ENCODE data around the gene MYOZ3. TPM values are rescaled to one million over a fixed set of nuclear protein-coding genes. Genes with fewer than 3 reads are reported as not detected.

Gene MYOZ3
- total RNA-seq, 1 experiment from 2014 or later: not detected

- Mint-ChIP-seq H3K27ac (ENCODE audit: unreplicated experiment) (no peak overlapping the region), H3K4me3 (ENCODE audit: unreplicated experiment) (no peak overlapping the region), H3K9me3 (ENCODE audit: unreplicated experiment) (no peaks in the 10 kb centered on the region), H3K27me3 (ENCODE audit: insufficient read depth, unreplicated experiment) (no peaks in the 10 kb centered on the region), H3K36me3 (ENCODE audit: insufficient read depth, unreplicated experiment) (no peaks in the 10 kb centered on the region), H3K4me1 (ENCODE audit: low read depth, unreplicated experiment) (peaks cover 11% of the 10 kb centered on the region)
- intact Hi-C loops (cut with micrococcal nuclease; ENCODE audit: unreplicated experiment): no loop called here
- ChIA-PET CTCF (no interaction called here), POLR2A (no interaction called here)
- no TSS peak for BruUV-seq (replicated peaks)
- no peaks in the 10 kb centered on the region for H3K9me3 ChIP-seq
- H3K4me1 ChIP-seq: peaks cover 10% of the 10 kb centered on the region
- no peaks in the 10 kb centered on the region for H3K36me3 ChIP-seq (ENCODE audit: control insufficient read depth, insufficient read depth, low read length)
- DNase-seq: no peak
- TF ChIP-seq, protein P1, sequence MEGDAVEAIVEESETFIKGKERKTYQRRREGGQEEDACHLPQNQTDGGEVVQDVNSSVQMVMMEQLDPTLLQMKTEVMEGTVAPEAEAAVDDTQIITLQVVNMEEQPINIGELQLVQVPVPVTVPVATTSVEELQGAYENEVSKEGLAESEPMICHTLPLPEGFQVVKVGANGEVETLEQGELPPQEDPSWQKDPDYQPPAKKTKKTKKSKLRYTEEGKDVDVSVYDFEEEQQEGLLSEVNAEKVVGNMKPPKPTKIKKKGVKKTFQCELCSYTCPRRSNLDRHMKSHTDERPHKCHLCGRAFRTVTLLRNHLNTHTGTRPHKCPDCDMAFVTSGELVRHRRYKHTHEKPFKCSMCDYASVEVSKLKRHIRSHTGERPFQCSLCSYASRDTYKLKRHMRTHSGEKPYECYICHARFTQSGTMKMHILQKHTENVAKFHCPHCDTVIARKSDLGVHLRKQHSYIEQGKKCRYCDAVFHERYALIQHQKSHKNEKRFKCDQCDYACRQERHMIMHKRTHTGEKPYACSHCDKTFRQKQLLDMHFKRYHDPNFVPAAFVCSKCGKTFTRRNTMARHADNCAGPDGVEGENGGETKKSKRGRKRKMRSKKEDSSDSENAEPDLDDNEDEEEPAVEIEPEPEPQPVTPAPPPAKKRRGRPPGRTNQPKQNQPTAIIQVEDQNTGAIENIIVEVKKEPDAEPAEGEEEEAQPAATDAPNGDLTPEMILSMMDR (IDR thresholded peaks at IDR 0.05; ENCODE audit: insufficient read depth in 1 of 2, low read depth in 1 of 2, low read length in 1 of 2, severe bottlenecking in 1 of 2, unreplicated experiment in 1 of 2): no peak
- no peak overlapping the region for H3K4me3 ChIP-seq (ENCODE audit: low read depth, low read length)
- no peaks in the 10 kb centered on the region for H3K27me3 ChIP-seq (replicated peaks; ENCODE audit: control insufficient read depth, insufficient read depth, low read length)
These were observed 45.0 kb upstream of the MYOZ3 start for GRCh38 chr5:150616024-150616470.

DNA sequence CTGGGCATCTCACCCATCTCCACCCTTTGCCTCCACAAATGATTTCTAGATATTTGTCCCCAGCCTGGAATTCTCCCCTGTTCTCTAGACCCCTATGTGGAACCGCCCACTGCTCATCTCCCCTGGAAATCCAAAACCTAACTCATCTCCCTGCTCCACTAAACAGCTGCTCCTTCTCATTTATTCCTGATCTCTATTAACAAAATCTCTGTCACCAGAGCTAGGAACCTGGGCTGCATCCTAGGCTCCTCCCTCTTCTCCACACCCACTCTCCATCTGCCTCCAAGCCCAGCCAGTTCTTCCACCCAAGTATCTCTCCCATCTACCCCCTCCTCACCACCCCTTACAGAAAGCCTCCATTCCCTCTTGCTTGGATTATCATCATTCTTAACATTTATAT is 44.5 kb upstream of the MYOZ3 start:
- CTCF ChIA-PET: no interaction called here

GRCh38 chr5:150618163-150618562 is 42.9 kb upstream of the MYOZ3 start:
- Histone ChIP-seq H3K4me3 (ENCODE audit: low read depth, low read length) (no peak overlapping the region), H3K9me3 (no peaks in the 10 kb centered on the region), H3K36me3 (ENCODE audit: control insufficient read depth, insufficient read depth, low read length) (no peaks in the 10 kb centered on the region), H3K4me1 (peaks cover 10% of the 10 kb centered on the region), H3K27me3 (replicated peaks; ENCODE audit: control insufficient read depth, insufficient read depth, low read length) (no peaks in the 10 kb centered on the region)
- intact Hi-C loops (cut with micrococcal nuclease; ENCODE audit: unreplicated experiment): no loop called here
- TF ChIP-seq, protein P1 (IDR thresholded peaks at IDR 0.05; ENCODE audit: insufficient read depth in 1 of 2, low read depth in 1 of 2, low read length in 1 of 2, severe bottlenecking in 1 of 2, unreplicated experiment in 1 of 2): no peak
- Mint-ChIP-seq H3K4me3 (ENCODE audit: unreplicated experiment) (no peak overlapping the region), H3K9me3 (ENCODE audit: unreplicated experiment) (no peaks in the 10 kb centered on the region), H3K36me3 (ENCODE audit: insufficient read depth, unreplicated experiment) (no peaks in the 10 kb centered on the region), H3K4me1 (ENCODE audit: low read depth, unreplicated experiment) (peaks cover 11% of the 10 kb centered on the region), H3K27me3 (ENCODE audit: insufficient read depth, unreplicated experiment) (no peaks in the 10 kb centered on the region), H3K27ac (ENCODE audit: unreplicated experiment) (no peak overlapping the region)
- CTCF ChIA-PET: no interaction called here
- POLR2A ChIA-PET: no interaction called here
- DNase-seq: no peak
- no TSS peak for BruUV-seq (replicated peaks)

More for the DNA sequence above, 44.5 kb upstream of the MYOZ3 start:
- Mint-ChIP-seq H3K27me3 (ENCODE audit: insufficient read depth, unreplicated experiment) (no peaks in the 10 kb centered on the region), H3K9me3 (ENCODE audit: unreplicated experiment) (no peaks in the 10 kb centered on the region), H3K27ac (ENCODE audit: unreplicated experiment) (no peak overlapping the region), H3K4me3 (ENCODE audit: unreplicated experiment) (no peak overlapping the region), H3K4me1 (ENCODE audit: low read depth, unreplicated experiment) (peaks cover 11% of the 10 kb centered on the region), H3K36me3 (ENCODE audit: insufficient read depth, unreplicated experiment) (no peaks in the 10 kb centered on the region)
- Histone ChIP-seq H3K4me3 (ENCODE audit: low read depth, low read length) (no peak overlapping the region), H3K27me3 (replicated peaks; ENCODE audit: control insufficient read depth, insufficient read depth, low read length) (no peaks in the 10 kb centered on the region), H3K9me3 (no peaks in the 10 kb centered on the region), H3K36me3 (ENCODE audit: control insufficient read depth, insufficient read depth, low read length) (no peaks in the 10 kb centered on the region), H3K4me1 (peaks cover 10% of the 10 kb centered on the region)
- POLR2A ChIA-PET: no interaction called here
- TF ChIP-seq, protein P1 (IDR thresholded peaks at IDR 0.05; ENCODE audit: insufficient read depth in 1 of 2, low read depth in 1 of 2, low read length in 1 of 2, severe bottlenecking in 1 of 2, unreplicated experiment in 1 of 2): no peak
- intact Hi-C loops (cut with micrococcal nuclease; ENCODE audit: unreplicated experiment): no loop called here
- DNase-seq: no peak
- BruUV-seq (replicated peaks): no TSS peak

Measured in Caco-2 (cell line).